GM21576 (cell line): ENCODE results near the gene IFITM1.
"Not testable (repeated sequence)": the region's sequence is repeated elsewhere in the genome, so short reads cannot be mapped to it uniquely, and the experiment has no call there.

Experiments
- ATAC-seq: cut with Tn5 transposase; IDR thresholded peaks from one replicate; pipeline ENCODE4 v1.9.1; 2021; ENCODE audit warnings: mild to moderate bottlenecking, moderate library complexity; ENCODE audit not compliant: unreplicated experiment

Gene IFITM1

DNA sequence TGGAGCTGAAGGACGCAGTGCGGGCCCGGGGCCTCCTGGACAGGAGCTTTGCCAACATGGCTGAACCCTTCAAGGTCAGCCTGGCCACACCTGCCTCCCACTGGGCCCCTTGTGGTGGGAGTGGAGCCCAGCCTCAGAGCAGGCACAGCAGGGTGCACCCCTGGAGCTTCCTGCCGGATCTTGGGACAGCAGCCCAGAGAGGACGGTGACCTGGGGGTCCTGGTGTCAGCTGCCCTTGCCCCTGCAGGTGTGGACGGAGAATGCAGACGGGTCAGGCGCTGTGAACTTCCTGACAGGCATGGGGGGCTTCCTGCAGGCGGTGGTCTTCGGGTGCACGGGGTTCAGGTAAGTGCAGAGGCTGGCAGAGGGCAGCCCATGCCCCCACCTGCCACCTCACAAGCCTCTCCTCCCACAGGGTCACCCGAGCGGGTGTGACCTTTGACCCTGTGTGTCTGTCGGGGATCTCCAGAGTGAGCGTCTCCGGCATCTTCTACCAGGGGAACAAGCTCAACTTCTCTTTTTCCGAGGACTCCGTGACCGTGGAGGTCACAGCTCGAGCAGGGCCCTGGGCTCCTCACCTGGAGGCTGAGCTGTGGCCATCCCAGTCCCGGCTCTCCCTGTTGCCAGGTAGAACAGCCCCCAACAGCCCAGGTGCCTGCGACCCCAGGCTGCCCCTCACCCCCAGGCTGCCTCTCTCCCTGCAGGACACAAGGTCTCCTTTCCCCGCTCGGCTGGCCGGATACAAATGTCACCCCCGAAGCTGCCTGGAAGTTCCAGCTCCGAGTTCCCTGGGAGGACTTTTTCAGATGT lies 19.8 kb upstream of the IFITM1 start:
- ATAC-seq: no peak

GRCh38 chr11:294780-295179 lies 19.1 kb upstream of the IFITM1 start:
- ATAC-seq: no peak

DNA sequence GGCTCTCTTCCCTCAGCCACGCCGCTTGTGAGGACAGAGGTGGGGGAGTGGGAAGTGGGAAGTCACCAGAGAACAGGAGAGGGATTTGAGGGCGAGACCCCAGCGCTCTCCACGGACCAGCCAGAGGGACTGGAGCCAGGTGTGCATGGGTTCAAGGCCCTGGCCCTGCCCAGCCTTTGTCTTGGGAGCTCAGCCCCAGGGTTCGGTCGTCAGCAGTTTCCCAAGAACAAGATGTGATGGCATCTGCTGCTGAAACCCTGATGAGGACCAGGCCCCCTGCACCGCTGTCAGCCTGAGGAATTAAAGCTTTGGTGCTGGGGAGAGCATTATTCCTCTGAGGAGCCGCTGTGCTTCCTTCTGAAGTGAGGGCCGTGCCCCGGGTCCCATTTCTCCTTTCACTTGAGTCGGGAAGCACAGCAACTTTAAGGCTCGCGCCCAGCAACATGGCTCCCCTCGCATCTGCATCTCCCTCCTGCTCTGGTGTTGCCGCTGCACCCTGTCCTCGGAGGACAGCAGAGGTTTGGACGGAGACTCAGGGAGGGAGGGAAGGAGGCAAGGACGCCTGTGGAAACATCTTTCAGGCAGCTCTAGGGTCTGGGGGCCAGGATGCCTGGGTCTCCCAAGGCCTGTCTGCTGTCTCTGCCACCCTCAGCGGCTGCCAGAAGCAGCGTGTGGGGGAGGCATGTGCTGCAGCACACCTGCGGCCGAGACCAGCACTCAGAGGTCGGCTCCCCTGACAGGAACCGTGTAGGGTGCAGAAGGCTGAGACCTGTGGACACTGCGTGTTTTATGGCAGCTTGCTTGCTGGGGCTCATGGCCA lies 18.3 kb upstream of the IFITM1 start:
- no peak for ATAC-seq

DNA sequence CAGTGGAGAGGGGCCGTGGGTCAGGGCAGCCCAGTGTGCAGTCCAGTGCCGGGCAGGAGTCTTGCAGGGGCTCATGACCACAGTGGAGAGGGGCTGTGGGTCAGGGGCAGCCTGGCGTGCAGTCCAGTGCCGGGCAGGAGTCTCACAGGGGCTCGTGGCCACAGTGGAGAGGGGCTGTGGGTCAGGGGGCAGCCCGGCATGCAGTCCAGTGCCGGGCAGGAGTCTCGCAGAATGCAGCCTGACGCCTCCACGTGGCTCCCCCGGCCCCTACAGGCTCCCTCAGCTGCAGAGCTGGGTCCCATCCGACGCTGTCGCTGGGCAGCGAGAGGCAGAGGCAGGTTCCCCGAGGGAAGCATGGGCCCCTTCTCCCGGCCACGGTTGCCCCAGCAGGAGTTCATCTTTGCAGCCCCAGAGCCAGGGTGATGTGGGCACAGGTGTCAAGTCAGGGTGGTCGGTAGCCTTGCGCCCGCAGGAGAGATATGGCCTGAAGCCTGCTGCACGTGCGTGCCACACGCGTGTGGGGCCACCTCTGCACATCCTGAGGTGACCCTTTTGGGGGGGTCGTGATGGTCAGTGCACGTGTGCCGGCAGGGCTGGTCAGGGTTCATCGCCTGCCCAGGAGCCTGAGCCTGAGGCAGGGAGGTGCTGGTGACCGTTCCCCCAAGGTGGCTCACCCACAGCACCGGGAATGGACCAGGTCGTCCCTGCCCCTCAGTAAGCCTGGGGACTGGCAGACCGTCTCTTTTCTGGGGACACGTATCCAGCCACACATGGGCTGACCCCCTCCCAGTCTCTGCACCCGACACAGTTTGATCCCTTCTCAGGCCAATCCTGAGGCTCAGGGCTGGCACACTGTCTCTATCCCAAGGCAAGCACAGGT lies 17.4 kb upstream of the IFITM1 start:
- no peak for ATAC-seq

DNA sequence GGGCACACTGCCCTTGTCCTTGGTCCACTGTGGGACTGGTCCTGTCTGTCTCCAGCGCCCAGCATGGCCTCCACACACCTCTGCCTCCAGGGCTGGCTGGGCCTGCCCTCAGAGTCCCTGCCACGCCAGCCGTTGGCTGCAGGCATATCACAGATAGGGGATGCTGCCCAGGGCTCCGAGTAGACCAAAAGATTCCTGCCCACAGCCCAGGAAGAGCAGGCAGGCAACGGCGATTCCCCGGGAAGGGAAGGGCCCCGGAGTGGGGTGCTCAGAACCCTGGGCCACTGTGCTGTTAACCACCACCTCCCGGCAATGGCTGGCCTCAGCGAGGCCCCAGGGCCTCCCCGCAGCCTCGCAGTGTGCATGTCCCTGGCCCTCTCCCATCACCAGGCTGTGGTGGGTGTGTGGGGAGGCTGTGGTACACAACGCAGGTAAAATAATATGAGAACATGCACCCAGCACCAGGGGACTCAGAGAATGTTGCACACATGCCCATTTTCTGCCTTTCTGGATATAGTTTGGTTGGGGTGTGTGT lies 16.7 kb upstream of the IFITM1 start:
- no peak for ATAC-seq

- no peak for ATAC-seq
Observed at GRCh38 chr11:297586-298405, 16.0 kb upstream of the IFITM1 start.

- no peak for ATAC-seq
Observed at GRCh38 chr11:298406-299065, 15.3 kb upstream of the IFITM1 start.

- ATAC-seq: no peak
Observed at GRCh38 chr11:299081-299891, 14.6 kb upstream of the IFITM1 start, which contains the start of gene IFITM5. Gene IFITM5 (minus strand): TSS chr11:299526. CDS start chr11:299490, 36 bp downstream.

- ATAC-seq: no peak
Observed at GRCh38 chr11:299951-300735, 13.7 kb upstream of the IFITM1 start.

GRCh38 chr11:303363-303762 lies 10.5 kb upstream of the IFITM1 start:
- ATAC-seq: no peak

GRCh38 chr11:304061-304506 lies 9.8 kb upstream of the IFITM1 start:
- ATAC-seq: no peak

DNA sequence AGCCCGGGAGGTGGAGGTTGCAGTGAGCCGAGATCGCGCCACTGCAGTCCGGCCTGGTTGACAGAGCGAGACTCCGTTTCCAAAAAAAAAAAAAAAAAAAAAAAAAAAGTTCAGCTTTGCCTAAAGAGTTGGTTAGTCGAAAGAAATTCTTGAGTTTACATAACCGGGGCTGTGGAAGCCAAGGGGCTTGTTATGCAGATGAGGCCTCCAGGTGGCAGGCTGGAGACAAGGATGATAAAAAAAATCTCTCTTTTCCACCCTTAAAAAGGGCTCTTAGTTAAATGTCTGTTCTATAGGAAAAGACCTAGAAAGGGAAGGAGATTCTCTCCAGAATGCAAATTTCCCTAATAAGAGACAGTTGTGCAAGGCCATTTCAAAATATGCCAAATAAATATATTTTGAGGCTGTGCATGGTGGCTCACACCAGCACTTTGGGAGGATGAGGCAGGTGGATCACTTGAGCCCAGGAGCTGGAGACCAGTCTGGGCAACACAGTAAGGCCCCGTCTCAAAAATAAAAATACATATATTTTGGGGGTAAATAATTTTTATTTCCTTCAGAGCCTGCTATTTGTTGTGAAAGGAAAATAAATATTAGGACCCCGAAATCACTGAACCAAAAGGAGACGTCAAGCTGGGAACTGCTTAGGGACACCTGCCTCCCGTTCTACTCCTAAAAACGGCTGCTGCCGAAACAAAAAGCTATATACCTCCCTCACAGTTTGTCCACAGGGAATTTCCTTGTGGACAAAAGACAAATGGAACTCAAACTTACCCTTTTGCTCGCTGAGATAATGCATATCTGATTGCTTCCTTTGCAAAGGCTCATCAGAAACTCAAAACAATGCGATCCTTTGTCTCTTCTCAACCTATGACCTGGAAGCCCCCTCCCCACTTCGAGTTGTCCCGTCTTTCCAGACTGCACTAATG lies 8.7 kb upstream of the IFITM1 start:
- ATAC-seq: no peak

GRCh38 chr11:305844-306211 lies 8.0 kb upstream of the IFITM1 start:
- no peak for ATAC-seq

GRCh38 chr11:306645-307371 lies 7.0 kb upstream of the IFITM1 start:
- no peak for ATAC-seq

DNA sequence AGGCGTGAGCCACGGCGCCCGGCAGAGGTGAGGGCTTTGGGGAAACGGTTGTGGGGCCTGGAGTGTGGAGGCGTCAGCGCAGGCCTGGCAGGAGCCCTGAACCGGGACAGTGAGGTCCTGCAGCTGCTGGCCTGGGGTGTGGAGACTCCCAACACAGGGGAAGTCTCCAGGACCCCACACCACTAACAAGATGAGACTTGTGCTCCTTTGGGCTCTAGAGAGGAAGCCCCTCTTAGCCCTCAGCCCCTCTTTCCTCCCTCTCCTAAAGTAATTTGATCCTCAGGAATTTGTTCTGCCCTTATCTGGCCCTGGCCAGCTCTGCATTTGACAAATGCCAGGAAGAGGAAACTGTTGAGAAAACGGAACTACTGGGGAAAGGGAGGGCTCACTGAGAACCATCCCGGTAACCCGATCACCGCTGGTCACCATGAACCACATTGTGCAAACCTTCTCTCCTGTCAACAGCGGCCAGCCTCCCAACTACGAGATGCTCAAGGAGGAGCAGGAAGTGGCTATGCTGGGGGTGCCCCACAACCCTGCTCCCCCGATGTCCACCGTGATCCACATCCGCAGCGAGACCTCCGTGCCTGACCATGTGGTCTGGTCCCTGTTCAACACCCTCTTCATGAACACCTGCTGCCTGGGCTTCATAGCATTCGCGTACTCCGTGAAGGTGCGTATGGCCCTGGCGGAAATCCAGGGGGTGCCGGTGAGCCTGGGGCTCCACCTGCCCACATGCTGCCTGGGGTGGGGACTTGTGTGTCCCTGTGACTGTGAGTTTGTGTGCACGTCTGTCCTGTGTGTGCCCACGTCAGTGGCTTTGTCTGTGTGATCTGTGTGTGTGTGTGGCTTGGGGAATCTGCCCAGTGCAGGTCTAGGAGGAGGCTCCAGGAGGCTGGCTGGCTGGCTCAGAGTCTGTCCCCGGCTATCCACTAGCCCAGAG lies 5.8 kb upstream of the IFITM1 start, which contains the start of gene IFITM2:
TSS of gene IFITM2 (plus strand) at position 51 of the 943 bp plus-strand sequence. CDS start at position 428, 377 bp downstream.
- not testable (repeated sequence) for ATAC-seq
